AG09319 (cell line): ENCODE results near the gene CEP250.
"Not testable (repeated sequence)": the region's sequence is repeated elsewhere in the genome, so short reads cannot be mapped to it uniquely, and the experiment has no call there.

Experiments used
- DNase-seq: peaks from one replicate; pipeline ENCODE4 v3.0.0-alpha.2; 2010; ENCODE audit warnings: low read depth; ENCODE audit errors: extremely low read depth
- CTCF ChIP-seq: IDR thresholded peaks from 2 replicates; pipeline ENCODE4 v1.5.1; 2011; ENCODE audit warnings: low read depth, mild to moderate bottlenecking, inconsistent platforms, low read length, moderate library complexity

Gene CEP250

GRCh38 chr20:35444226-35444625 is 11.2 kb upstream of the CEP250 start:
- no peak for DNase-seq
- TF ChIP-seq CTCF, result no peak

GRCh38 chr20:35446356-35447078 is 8.9 kb upstream of the CEP250 start:
- no peak for TF ChIP-seq CTCF
- no peak for DNase-seq

- peak; percentile 99 for TF ChIP-seq CTCF
- DNase-seq, result no peak
Observed at GRCh38 chr20:35447082-35447789, 8.2 kb upstream of the CEP250 start.

DNA sequence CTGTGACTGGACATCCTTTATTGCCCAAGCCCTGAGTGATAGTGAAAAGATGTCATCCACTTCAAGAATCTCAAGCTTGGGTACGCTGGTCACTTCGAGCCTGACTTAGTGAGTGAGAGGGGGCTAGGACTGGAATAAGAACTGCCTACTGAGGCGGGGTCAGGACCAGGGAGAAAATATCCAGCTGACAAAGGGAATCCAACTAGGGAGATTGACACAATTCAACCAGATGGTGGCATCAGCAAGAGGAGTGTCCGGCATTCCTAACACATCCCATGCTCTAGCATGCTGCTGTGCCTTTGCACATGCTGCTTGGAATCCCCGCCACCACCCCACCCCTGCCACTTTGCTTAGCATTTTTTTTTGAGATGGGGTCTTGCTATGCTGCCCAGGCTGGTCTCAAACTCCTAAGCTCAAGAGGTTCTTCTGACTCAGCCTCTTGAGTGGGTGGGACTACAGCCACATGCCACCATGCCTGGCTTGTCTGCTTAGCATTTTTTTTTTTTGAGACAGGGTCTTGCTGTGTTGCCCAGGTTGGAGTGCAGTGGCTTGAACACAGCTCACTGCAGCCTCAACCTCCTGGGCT is 6.5 kb upstream of the CEP250 start:
- TF ChIP-seq CTCF, result no peak
- DNase-seq, result no peak

- DNase-seq, result not testable (repeated sequence)
Observed at GRCh38 chr20:35449855-35450254, 5.5 kb upstream of the CEP250 start.

DNA sequence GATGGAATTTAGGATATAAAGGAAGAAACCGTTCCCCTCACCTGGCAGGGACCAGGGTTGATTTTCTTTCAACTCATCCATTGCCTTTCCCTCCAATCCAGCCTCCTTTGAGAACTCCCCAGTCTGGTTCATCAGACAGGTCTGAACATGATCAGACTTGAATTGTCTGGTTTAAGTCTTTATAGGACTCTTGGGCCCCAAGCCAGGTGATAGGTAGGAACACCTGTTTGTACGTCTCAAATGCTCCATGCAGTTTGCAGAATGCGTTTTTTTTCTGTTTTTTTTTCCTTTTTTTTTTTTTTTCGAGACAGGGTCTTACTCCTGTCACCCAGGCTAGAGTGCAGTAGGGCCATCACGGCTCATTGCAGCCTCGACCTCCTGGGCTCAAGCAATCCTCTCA is 4.1 kb upstream of the CEP250 start:
- TF ChIP-seq CTCF, result no peak
- no peak for DNase-seq

- no peak for TF ChIP-seq CTCF
- DNase-seq, result no peak
Observed at GRCh38 chr20:35453647-35454046, 1.8 kb upstream of the CEP250 start.

- not testable (repeated sequence) for DNase-seq
Observed at GRCh38 chr20:35456700-35457099, 1.3 kb downstream of the CEP250 start.

DNA sequence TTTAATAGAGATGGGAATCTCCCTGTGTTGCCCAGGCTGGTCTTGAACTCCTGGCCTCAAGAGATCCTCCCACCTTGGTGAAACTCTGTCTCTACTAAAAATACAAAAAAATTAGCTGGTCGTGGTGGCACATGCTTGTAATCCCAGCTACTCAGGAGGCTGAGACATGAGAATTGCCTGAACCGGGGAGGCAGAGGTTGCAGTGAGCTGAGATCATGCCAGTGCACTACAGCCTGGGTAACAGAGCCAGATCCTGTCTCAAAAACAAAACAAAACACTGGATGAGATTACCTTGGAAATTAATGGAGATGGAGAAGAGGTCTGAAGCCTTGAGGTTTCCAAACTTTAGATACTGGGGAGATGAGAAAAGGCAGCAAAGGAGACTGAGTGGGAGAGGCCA is 2.1 kb downstream of the CEP250 start:
- not testable (repeated sequence) for DNase-seq
